WTC11 (cell line): ENCODE data around the gene MORN2. TPM values are rescaled to one million over a fixed set of nuclear protein-coding genes. Genes with fewer than 3 reads are reported as not detected.

Experiments
- ATAC-seq: fragments of 200-7000 bp; cut with Tn5 transposase; 2 replicates; pipeline ENCODE4 v1.10.0; 2021; ENCODE audit warnings: mild to moderate bottlenecking, moderate library complexity
- CTCF ChIA-PET: fragments of 300-600 bp; sonication (Branson Sonifier 250); formaldehyde crosslinking; loops from one replicate; lab custom pipeline; 2021; ENCODE audit warnings: antibody characterized with exemption; lab: Charles Lee
- POLR2A ChIA-PET: fragments of 350-600 bp; sonication (Branson Sonifier 250); formaldehyde crosslinking; loops from one replicate; lab custom pipeline; 2021; ENCODE audit warnings: antibody characterized with exemption; lab: Charles Lee
- DNase-seq: peaks from one replicate; pipeline ENCODE4 v3.0.0; 2021; ENCODE audit warnings: low spot score
- H3K27ac Mint-ChIP-seq: 2 replicates; pipeline ENCODE4 v1.8.0; 2021; ENCODE audit warnings: mixed read lengths
- H3K27me3 Mint-ChIP-seq: 2 replicates; pipeline ENCODE4 v1.8.0; 2021; ENCODE audit warnings: low read depth, mild to moderate bottlenecking, moderate library complexity, mixed read lengths
- H3K36me3 Mint-ChIP-seq: 2 replicates; pipeline ENCODE4 v1.8.0; 2021; ENCODE audit warnings: mixed read lengths
- H3K4me1 Mint-ChIP-seq: 2 replicates; pipeline ENCODE4 v1.8.0; 2022; ENCODE audit warnings: mixed read lengths
- H3K4me3 Mint-ChIP-seq: 2 replicates; pipeline ENCODE4 v1.8.0; 2021; ENCODE audit warnings: mild to moderate bottlenecking, moderate library complexity, mixed read lengths
- H3K9me3 Mint-ChIP-seq: 2 replicates; pipeline ENCODE4 v1.8.0; 2021; ENCODE audit warnings: mixed read lengths
- ATF1 ChIP-seq: sonication (generic); formaldehyde crosslinking; IDR thresholded peaks from 2 replicates; pipeline ENCODE4 v1.8.1; 2023; ENCODE audit warnings: mild to moderate bottlenecking, moderate library complexity, missing genetic modification reagents
- ATF2 ChIP-seq: sonication (generic); formaldehyde crosslinking; IDR thresholded peaks from 2 replicates; pipeline ENCODE4 v1.8.1; 2022; ENCODE audit warnings: low read depth, missing genetic modification reagents, borderline replicate concordance
- CDX4 ChIP-seq: fragments of 250-450 bp; sonication (Bioruptor Pico); IDR thresholded peaks from 2 replicates; pipeline ENCODE4 v1.9.0; 2021; ENCODE audit warnings: moderate library complexity, mild to moderate bottlenecking, inconsistent platforms, borderline replicate concordance
- CREM ChIP-seq: sonication (generic); formaldehyde crosslinking; IDR thresholded peaks from 2 replicates; pipeline ENCODE4 v1.8.1; 2022; ENCODE audit warnings: mild to moderate bottlenecking, missing genetic modification reagents, moderate library complexity
- FOXJ3 ChIP-seq: sonication (generic); formaldehyde crosslinking; IDR thresholded peaks from 2 replicates; pipeline ENCODE4 v1.9.0; 2021; ENCODE audit warnings: missing genetic modification reagents, mild to moderate bottlenecking, borderline replicate concordance
- GRHL2 ChIP-seq: fragments of 250-450 bp; sonication (Bioruptor Pico); IDR thresholded peaks from 2 replicates; pipeline ENCODE4 v1.8.0; 2022; ENCODE audit warnings: mild to moderate bottlenecking, moderate library complexity; ENCODE audit not compliant: insufficient replicate concordance, severe bottlenecking
- JAZF1 ChIP-seq: fragments of 250-450 bp; sonication (Bioruptor Pico); IDR thresholded peaks from 2 replicates; pipeline ENCODE4 v1.9.0; 2021; ENCODE audit warnings: moderate library complexity, mild to moderate bottlenecking, inconsistent platforms
- KAT7 ChIP-seq: sonication (generic); formaldehyde crosslinking; IDR thresholded peaks from 2 replicates; pipeline ENCODE4 v1.8.1; 2023; ENCODE audit warnings: missing genetic modification reagents, mild to moderate bottlenecking, borderline replicate concordance
- NR2C2 ChIP-seq: sonication (generic); formaldehyde crosslinking; IDR thresholded peaks from 2 replicates; pipeline ENCODE4 v1.8.0; 2022; ENCODE audit warnings: mild to moderate bottlenecking, missing genetic modification reagents
- NR3C1 ChIP-seq: sonication (generic); formaldehyde crosslinking; conservative IDR thresholded peaks from 2 replicates; pipeline ENCODE4 v1.8.1; 2023; ENCODE audit warnings: low read depth, mild to moderate bottlenecking, missing genetic modification reagents
- SMAD3 ChIP-seq: sonication (generic); formaldehyde crosslinking; IDR thresholded peaks from 2 replicates; pipeline ENCODE4 v1.8.0; 2022; ENCODE audit warnings: missing genetic modification reagents, mild to moderate bottlenecking, borderline replicate concordance
- SOX15 ChIP-seq: fragments of 250-450 bp; sonication (Bioruptor Pico); IDR thresholded peaks from 2 replicates; pipeline ENCODE4 v1.9.0; 2021; ENCODE audit warnings: mild to moderate bottlenecking
- ZNF219 ChIP-seq: sonication (generic); formaldehyde crosslinking; IDR thresholded peaks from 2 replicates; pipeline ENCODE4 v1.8.0; 2023; ENCODE audit warnings: missing genetic modification reagents, mild to moderate bottlenecking, borderline replicate concordance
- ZNF416 ChIP-seq: fragments of 250-450 bp; sonication (Bioruptor Pico); IDR thresholded peaks from 2 replicates; pipeline ENCODE4 v1.9.0; 2021; ENCODE audit warnings: mild to moderate bottlenecking, inconsistent platforms
- ZNF425 ChIP-seq: fragments of 250-450 bp; sonication (Bioruptor Pico); conservative IDR thresholded peaks from 2 replicates; pipeline ENCODE4 v1.9.0; 2021; ENCODE audit warnings: mild to moderate bottlenecking
- ZNF671 ChIP-seq: fragments of 250-450 bp; sonication (Bioruptor Pico); IDR thresholded peaks from 2 replicates; pipeline ENCODE4 v1.8.0; 2021; ENCODE audit warnings: mild to moderate bottlenecking
- ZSCAN18 ChIP-seq: fragments of 250-450 bp; sonication (Bioruptor Pico); IDR thresholded peaks from 2 replicates; pipeline ENCODE4 v2.1.2; 2022; ENCODE audit warnings: mild to moderate bottlenecking, moderate library complexity
- total RNA-seq: library from RNA; stranded (reverse); gene quantifications from 3 replicates; pipeline ENCODE4 v1.2.3, GENCODE V29; 2021
- TF ChIP-seq, protein P1 (sequence below): fragments of 200-600 bp; IDR thresholded peaks from 2 replicates; pipeline ENCODE4 v1.8.0; 2022; ENCODE audit warnings: antibody characterized with exemption
- TF ChIP-seq, protein P2 (sequence below): sonication (generic); formaldehyde crosslinking; IDR thresholded peaks from 2 replicates; pipeline ENCODE4 v1.8.0; 2022; ENCODE audit warnings: mild to moderate bottlenecking, missing genetic modification reagents
- TF ChIP-seq, protein P3 (sequence below): sonication (generic); formaldehyde crosslinking; IDR thresholded peaks from 2 replicates; pipeline ENCODE4 v1.8.0; 2022; ENCODE audit warnings: mild to moderate bottlenecking, missing genetic modification reagents
- TF ChIP-seq, protein P4 (sequence below): sonication (generic); formaldehyde crosslinking; IDR thresholded peaks from 2 replicates; pipeline ENCODE4 v1.8.1; 2023; ENCODE audit warnings: mild to moderate bottlenecking, missing genetic modification reagents, moderate library complexity
- TF ChIP-seq, protein P5 (sequence below): sonication (generic); formaldehyde crosslinking; IDR thresholded peaks from 2 replicates; pipeline ENCODE4 v1.8.1; 2022; ENCODE audit warnings: low read depth, mild to moderate bottlenecking, moderate library complexity, missing genetic modification reagents, borderline replicate concordance
- TF ChIP-seq, protein P6 (sequence below): sonication (generic); formaldehyde crosslinking; IDR thresholded peaks from 2 replicates; pipeline ENCODE4 v1.8.0; 2022; ENCODE audit warnings: mild to moderate bottlenecking, missing genetic modification reagents

Gene MORN2
- total RNA-seq, 1 experiment from 2014 or later: 5.9 TPM

- TF ChIP-seq, protein P1, sequence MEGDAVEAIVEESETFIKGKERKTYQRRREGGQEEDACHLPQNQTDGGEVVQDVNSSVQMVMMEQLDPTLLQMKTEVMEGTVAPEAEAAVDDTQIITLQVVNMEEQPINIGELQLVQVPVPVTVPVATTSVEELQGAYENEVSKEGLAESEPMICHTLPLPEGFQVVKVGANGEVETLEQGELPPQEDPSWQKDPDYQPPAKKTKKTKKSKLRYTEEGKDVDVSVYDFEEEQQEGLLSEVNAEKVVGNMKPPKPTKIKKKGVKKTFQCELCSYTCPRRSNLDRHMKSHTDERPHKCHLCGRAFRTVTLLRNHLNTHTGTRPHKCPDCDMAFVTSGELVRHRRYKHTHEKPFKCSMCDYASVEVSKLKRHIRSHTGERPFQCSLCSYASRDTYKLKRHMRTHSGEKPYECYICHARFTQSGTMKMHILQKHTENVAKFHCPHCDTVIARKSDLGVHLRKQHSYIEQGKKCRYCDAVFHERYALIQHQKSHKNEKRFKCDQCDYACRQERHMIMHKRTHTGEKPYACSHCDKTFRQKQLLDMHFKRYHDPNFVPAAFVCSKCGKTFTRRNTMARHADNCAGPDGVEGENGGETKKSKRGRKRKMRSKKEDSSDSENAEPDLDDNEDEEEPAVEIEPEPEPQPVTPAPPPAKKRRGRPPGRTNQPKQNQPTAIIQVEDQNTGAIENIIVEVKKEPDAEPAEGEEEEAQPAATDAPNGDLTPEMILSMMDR: no peak
- TF ChIP-seq, protein P2, sequence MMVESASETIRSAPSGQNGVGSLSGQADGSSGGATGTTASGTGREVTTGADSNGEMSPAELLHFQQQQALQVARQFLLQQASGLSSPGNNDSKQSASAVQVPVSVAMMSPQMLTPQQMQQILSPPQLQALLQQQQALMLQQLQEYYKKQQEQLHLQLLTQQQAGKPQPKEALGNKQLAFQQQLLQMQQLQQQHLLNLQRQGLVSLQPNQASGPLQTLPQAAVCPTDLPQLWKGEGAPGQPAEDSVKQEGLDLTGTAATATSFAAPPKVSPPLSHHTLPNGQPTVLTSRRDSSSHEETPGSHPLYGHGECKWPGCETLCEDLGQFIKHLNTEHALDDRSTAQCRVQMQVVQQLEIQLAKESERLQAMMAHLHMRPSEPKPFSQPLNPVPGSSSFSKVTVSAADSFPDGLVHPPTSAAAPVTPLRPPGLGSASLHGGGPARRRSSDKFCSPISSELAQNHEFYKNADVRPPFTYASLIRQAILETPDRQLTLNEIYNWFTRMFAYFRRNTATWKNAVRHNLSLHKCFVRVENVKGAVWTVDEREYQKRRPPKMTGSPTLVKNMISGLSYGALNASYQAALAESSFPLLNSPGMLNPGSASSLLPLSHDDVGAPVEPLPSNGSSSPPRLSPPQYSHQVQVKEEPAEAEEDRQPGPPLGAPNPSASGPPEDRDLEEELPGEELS (CRISPR knock-in tag): no peak
- no peak for TF ChIP-seq NR2C2
- no peak overlapping the region for H3K4me3 Mint-ChIP-seq
- no peaks in the 10 kb centered on the region; the same call in 1 of the 2 replicates for H3K27me3 Mint-ChIP-seq
- no peaks in the 10 kb centered on the region for H3K36me3 Mint-ChIP-seq
- DNase-seq (no peak), ATAC-seq (no peak)
- no peaks in the 10 kb centered on the region for H3K9me3 Mint-ChIP-seq
- H3K27ac Mint-ChIP-seq: no peak overlapping the region
- POLR2A ChIA-PET: no interaction called here
- no peaks in the 10 kb centered on the region for H3K4me1 Mint-ChIP-seq
- CTCF ChIA-PET: no interaction called here
Observed at GRCh38 chr2:38886063-38886462, 10.3 kb downstream of the MORN2 start.

DNA sequence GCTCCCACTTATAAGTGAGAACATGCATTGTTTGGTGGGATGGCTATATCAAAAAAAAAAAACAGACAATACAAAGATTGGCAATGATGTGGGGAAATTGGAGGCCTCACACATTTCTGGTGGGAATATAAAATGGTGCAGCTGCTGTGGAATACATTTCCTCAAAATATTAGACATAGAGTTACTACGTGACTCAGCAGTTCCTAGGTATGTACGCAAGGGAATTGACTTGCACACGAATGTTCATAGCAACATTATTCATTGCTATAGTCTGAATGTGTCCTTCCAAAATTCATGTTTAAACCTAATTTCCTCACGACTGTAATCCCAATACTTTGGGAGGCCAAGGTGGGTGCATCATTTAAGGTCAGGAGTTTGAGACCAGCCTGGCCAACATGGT is 11.6 kb downstream of the MORN2 start:
- H3K27ac Mint-ChIP-seq: no peak overlapping the region
- POLR2A ChIA-PET: no interaction called here
- CTCF ChIA-PET: no interaction called here
- H3K4me3 Mint-ChIP-seq: no peak overlapping the region
- no peaks in the 10 kb centered on the region; the same call in 1 of the 2 replicates for H3K27me3 Mint-ChIP-seq
- H3K9me3 Mint-ChIP-seq: no peaks in the 10 kb centered on the region
- no peak for TF ChIP-seq ATF2 (CRISPR knock-in tag)
- no peak for TF ChIP-seq NR3C1 (CRISPR knock-in tag)
- no peak for TF ChIP-seq FOXJ3 (CRISPR knock-in tag)
- TF ChIP-seq SOX15 (CRISPR knock-in tag): no peak
- TF ChIP-seq SMAD3: no peak
- no peak for TF ChIP-seq GRHL2 (CRISPR knock-in tag)
- TF ChIP-seq, protein P3, sequence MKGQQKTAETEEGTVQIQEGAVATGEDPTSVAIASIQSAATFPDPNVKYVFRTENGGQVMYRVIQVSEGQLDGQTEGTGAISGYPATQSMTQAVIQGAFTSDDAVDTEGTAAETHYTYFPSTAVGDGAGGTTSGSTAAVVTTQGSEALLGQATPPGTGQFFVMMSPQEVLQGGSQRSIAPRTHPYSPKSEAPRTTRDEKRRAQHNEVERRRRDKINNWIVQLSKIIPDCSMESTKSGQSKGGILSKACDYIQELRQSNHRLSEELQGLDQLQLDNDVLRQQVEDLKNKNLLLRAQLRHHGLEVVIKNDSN: no peak
- no peak for TF ChIP-seq KAT7 (CRISPR knock-in tag)
- TF ChIP-seq ZNF416: no peak
- TF ChIP-seq CREM: no peak
- no peak for TF ChIP-seq ZNF425 (CRISPR knock-in tag)
- TF ChIP-seq, protein P4, sequence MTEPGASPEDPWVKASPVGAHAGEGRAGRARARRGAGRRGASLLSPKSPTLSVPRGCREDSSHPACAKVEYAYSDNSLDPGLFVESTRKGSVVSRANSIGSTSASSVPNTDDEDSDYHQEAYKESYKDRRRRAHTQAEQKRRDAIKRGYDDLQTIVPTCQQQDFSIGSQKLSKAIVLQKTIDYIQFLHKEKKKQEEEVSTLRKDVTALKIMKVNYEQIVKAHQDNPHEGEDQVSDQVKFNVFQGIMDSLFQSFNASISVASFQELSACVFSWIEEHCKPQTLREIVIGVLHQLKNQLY (CRISPR knock-in tag): no peak
- TF ChIP-seq ATF1 (CRISPR knock-in tag): no peak
- no peak for TF ChIP-seq ZNF219 (CRISPR knock-in tag)
- TF ChIP-seq, protein P5, sequence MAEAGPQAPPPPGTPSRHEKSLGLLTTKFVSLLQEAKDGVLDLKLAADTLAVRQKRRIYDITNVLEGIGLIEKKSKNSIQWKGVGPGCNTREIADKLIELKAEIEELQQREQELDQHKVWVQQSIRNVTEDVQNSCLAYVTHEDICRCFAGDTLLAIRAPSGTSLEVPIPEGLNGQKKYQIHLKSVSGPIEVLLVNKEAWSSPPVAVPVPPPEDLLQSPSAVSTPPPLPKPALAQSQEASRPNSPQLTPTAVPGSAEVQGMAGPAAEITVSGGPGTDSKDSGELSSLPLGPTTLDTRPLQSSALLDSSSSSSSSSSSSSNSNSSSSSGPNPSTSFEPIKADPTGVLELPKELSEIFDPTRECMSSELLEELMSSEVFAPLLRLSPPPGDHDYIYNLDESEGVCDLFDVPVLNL (CRISPR knock-in tag): no peak
- no peak for TF ChIP-seq JAZF1
- TF ChIP-seq ZNF671: no peak
- TF ChIP-seq, protein P6, sequence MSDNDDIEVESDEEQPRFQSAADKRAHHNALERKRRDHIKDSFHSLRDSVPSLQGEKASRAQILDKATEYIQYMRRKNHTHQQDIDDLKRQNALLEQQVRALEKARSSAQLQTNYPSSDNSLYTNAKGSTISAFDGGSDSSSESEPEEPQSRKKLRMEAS (CRISPR knock-in tag): no peak
- TF ChIP-seq CDX4 (CRISPR knock-in tag): no peak
- no peak for TF ChIP-seq ZSCAN18 (CRISPR knock-in tag)
- TF ChIP-seq, all 79 proteins: peak for 0
- H3K36me3 Mint-ChIP-seq: no peaks in the 10 kb centered on the region
- H3K4me1 Mint-ChIP-seq: 0 out of 2 replicates have a peak, but pooled peaks cover 3% of the 10 kb centered on the region
- no peak for DNase-seq
- no peak for ATAC-seq
